H1 (cell line): ENCODE measurements around the gene LARP4B.

Experiments
- POLR2A ChIP-seq, 2 experiments: IDR thresholded peaks; 1 replicate in 1 of 2; 2 replicates in 1 of 2; pipeline ENCODE4 v1.6.1; 2011; ENCODE audit warnings: low read depth in 2 of 2, low read length in 2 of 2, mild to moderate bottlenecking in 2 of 2; ENCODE audit errors: control extremely low read depth in 1 of 2
- RBBP5 ChIP-seq: IDR thresholded peaks from 2 replicates; pipeline ENCODE4 v1.7.1; 2012; ENCODE audit warnings: low read depth, mild to moderate bottlenecking, inconsistent platforms, low read length, moderate library complexity, borderline replicate concordance
- SIX5 ChIP-seq: IDR thresholded peaks from 2 replicates; pipeline ENCODE4 v1.6.1; 2011; ENCODE audit warnings: mild to moderate bottlenecking, low read depth, low read length
- SP4 ChIP-seq: IDR thresholded peaks from 2 replicates; pipeline ENCODE4 v1.6.1; 2012; ENCODE audit warnings: low read length, inconsistent platforms
- SUZ12 ChIP-seq: fragments of 200-600 bp; sonication (generic); IDR thresholded peaks from 2 replicates; pipeline ENCODE4 v1.6.1; 2012; ENCODE audit warnings: mild to moderate bottlenecking, inconsistent platforms, low read length, moderate library complexity, mixed read lengths
- TAF7 ChIP-seq: optimal IDR thresholded peaks from 2 replicates; pipeline ENCODE3; 2011; ENCODE audit warnings: low read depth, mild to moderate bottlenecking, inconsistent platforms, low read length, moderate library complexity, borderline replicate concordance
- TCF12 ChIP-seq: IDR thresholded peaks from 2 replicates; pipeline ENCODE4 v1.6.1; 2011; ENCODE audit warnings: low read depth, mild to moderate bottlenecking, low read length
- TEAD4 ChIP-seq: IDR thresholded peaks from 2 replicates; pipeline ENCODE4 v1.6.1; 2012; ENCODE audit warnings: low read depth, low read length, inconsistent platforms, mixed read lengths
- TF ChIP-seq, protein P1 (sequence below), 3 experiments: IDR thresholded peaks; 1 replicate in 2 of 3; 2 replicates in 1 of 3; pipeline versions ENCODE4 v1.5.1 to v1.6.1; 2011; ENCODE audit warnings: low read length in 3 of 3, mild to moderate bottlenecking in 3 of 3, inconsistent platforms in 2 of 3, low read depth in 1 of 3, moderate library complexity in 1 of 3; ENCODE audit not compliant: insufficient read depth in 1 of 3; ENCODE audit errors: control extremely low read depth in 1 of 3
- TF ChIP-seq, protein P2 (sequence below): IDR thresholded peaks from 2 replicates; pipeline ENCODE4 v1.6.1; 2011; ENCODE audit warnings: low read depth, mild to moderate bottlenecking, low read length; ENCODE audit not compliant: insufficient read depth

DNA sequence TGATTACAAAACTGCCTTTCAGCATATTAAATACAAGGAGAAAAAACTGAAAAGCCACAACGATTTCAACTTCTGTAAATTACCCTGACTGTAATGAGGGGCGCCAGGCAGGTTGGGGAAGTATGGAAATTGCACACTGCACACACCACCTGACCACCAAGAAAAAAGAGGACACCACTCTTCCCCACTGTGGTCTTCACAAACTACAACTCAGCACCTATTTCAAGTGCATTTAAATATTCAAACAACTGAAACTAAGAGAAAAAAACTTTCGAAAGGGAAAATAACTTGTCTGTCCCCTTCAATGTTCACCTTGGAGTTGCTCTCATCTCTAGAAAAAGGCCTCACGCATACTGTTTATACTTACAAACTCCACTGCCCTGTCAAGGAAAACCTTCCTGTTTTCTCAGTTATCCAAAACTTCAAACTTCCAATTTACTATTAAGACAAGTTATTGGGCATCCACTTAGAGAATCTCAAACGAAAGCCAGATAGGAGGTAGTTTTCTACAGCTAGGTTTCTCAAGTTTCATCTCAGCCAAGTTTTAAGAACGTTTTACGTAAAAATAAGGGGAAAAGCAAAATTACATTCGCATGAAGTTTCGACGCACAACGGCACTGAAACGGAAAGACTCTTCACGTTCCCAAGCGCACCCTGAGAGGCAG lies 1.4 kb downstream of the LARP4B start:
- TF ChIP-seq TAF7 (no peak), TEAD4 (no peak), POLR2A (IDR thresholded peaks at IDR 0.05; ENCODE audit: control extremely low read depth in 1 of 2, low read depth in 2 of 2, low read length in 2 of 2) (no peak), RBBP5 (no peak), SUZ12 (no peak), TCF12 (no peak), SP4 (no peak), SIX5 (no peak)
- TF ChIP-seq, protein P1, sequence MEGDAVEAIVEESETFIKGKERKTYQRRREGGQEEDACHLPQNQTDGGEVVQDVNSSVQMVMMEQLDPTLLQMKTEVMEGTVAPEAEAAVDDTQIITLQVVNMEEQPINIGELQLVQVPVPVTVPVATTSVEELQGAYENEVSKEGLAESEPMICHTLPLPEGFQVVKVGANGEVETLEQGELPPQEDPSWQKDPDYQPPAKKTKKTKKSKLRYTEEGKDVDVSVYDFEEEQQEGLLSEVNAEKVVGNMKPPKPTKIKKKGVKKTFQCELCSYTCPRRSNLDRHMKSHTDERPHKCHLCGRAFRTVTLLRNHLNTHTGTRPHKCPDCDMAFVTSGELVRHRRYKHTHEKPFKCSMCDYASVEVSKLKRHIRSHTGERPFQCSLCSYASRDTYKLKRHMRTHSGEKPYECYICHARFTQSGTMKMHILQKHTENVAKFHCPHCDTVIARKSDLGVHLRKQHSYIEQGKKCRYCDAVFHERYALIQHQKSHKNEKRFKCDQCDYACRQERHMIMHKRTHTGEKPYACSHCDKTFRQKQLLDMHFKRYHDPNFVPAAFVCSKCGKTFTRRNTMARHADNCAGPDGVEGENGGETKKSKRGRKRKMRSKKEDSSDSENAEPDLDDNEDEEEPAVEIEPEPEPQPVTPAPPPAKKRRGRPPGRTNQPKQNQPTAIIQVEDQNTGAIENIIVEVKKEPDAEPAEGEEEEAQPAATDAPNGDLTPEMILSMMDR (IDR thresholded peaks at IDR 0.05; ENCODE audit: control extremely low read depth in 1 of 3, insufficient read depth in 1 of 3, low read depth in 1 of 3, low read length in 3 of 3) = no peak
- TF ChIP-seq, protein P2, sequence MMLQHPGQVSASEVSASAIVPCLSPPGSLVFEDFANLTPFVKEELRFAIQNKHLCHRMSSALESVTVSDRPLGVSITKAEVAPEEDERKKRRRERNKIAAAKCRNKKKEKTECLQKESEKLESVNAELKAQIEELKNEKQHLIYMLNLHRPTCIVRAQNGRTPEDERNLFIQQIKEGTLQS = no peak
